H9 (cell line): Measurements from ENCODE around the gene DAPP1. TPM values are rescaled to one million over a fixed set of nuclear protein-coding genes. Genes with fewer than 3 reads are reported as not detected.
A peak's percentile ranks its signal among the peaks of the same experiment; 100 is the strongest.

Source experiments
- DNase-seq: peaks from one replicate; pipeline ENCODE4 v3.0.0-alpha.2; 2017
- H2AFZ ChIP-seq: one replicate; pipeline ENCODE4 v1.6.1; 2013; ENCODE audit warnings: mild to moderate bottlenecking, low read length, control low read depth, moderate library complexity
- H2AK5ac ChIP-seq: 2 replicates; pipeline ENCODE4 v1.6.1; 2013; ENCODE audit warnings: low read length, control low read depth, mixed read lengths; ENCODE audit not compliant: insufficient read length
- H2BK120ac ChIP-seq: one replicate; pipeline ENCODE4 v1.6.1; 2013; ENCODE audit warnings: low read depth, mild to moderate bottlenecking, low read length, control low read depth, inconsistent platforms; ENCODE audit not compliant: poor library complexity, severe bottlenecking
- H2BK12ac ChIP-seq: 2 replicates; pipeline ENCODE4 v1.6.1; 2013; ENCODE audit warnings: low read length, control low read depth, mixed read lengths, low read depth; ENCODE audit not compliant: insufficient read length
- H2BK15ac ChIP-seq: 2 replicates; pipeline ENCODE4 v1.6.1; 2013; ENCODE audit warnings: low read depth, low read length, control low read depth
- H2BK20ac ChIP-seq: one replicate; pipeline ENCODE4 v1.6.1; 2013; ENCODE audit warnings: low read depth, mild to moderate bottlenecking, low read length, control low read depth, inconsistent platforms; ENCODE audit not compliant: poor library complexity, severe bottlenecking
- H2BK5ac ChIP-seq: 2 replicates; pipeline ENCODE4 v1.6.1; 2013; ENCODE audit warnings: low read length, control low read depth, mixed read lengths; ENCODE audit not compliant: insufficient read length
- H3K14ac ChIP-seq: 2 replicates; pipeline ENCODE4 v1.6.1; 2013; ENCODE audit warnings: low read length, control low read depth; ENCODE audit not compliant: insufficient read depth
- H3K18ac ChIP-seq: 2 replicates; pipeline ENCODE4 v1.6.1; 2013; ENCODE audit warnings: low read depth, mild to moderate bottlenecking, mixed read lengths, low read length, control low read depth; ENCODE audit not compliant: insufficient read length
- H3K23ac ChIP-seq: 2 replicates; pipeline ENCODE4 v1.6.1; 2013; ENCODE audit warnings: low read length, control low read depth, mixed read lengths, low read depth; ENCODE audit not compliant: insufficient read length
- H3K23me2 ChIP-seq: 2 replicates; pipeline ENCODE4 v1.6.1; 2013; ENCODE audit warnings: low read depth, mild to moderate bottlenecking, mixed read lengths, low read length, control low read depth; ENCODE audit not compliant: insufficient read length, poor library complexity, severe bottlenecking
- H3K27ac ChIP-seq: 2 replicates; pipeline ENCODE4 v1.5.1; 2013; ENCODE audit warnings: low read length, control low read depth, mixed read lengths, low read depth; ENCODE audit not compliant: insufficient read length
- H3K27me3 ChIP-seq: 2 replicates; pipeline ENCODE4 v1.6.1; 2013; ENCODE audit warnings: low read length, control low read depth, inconsistent platforms; ENCODE audit not compliant: insufficient read depth
- H3K4ac ChIP-seq: 2 replicates; pipeline ENCODE4 v1.6.1; 2013; ENCODE audit warnings: low read depth, mild to moderate bottlenecking, control low read depth, inconsistent platforms, low read length, moderate library complexity
- H3K4me1 ChIP-seq: 2 replicates; pipeline ENCODE4 v1.6.1; 2013; ENCODE audit warnings: low read length, control low read depth, inconsistent platforms; ENCODE audit not compliant: insufficient read depth
- H3K4me2 ChIP-seq: 2 replicates; pipeline ENCODE4 v1.6.1; 2013; ENCODE audit warnings: low read length, control low read depth, mixed read lengths; ENCODE audit not compliant: insufficient read length, insufficient read depth
- H3K56ac ChIP-seq: 2 replicates; pipeline ENCODE4 v1.6.1; 2013; ENCODE audit warnings: low read depth, mild to moderate bottlenecking, mixed read lengths, low read length, control low read depth; ENCODE audit not compliant: insufficient read length
- H3K79me1 ChIP-seq: 2 replicates; pipeline ENCODE4 v1.6.1; 2013; ENCODE audit warnings: low read depth, mild to moderate bottlenecking, moderate library complexity, low read length, control low read depth, inconsistent platforms; ENCODE audit not compliant: insufficient read depth, poor library complexity, severe bottlenecking
- H3K79me2 ChIP-seq: 2 replicates; pipeline ENCODE4 v1.6.1; 2013; ENCODE audit warnings: low read length, control low read depth, inconsistent platforms; ENCODE audit not compliant: insufficient read depth
- H3K9ac ChIP-seq: 2 replicates; pipeline ENCODE4 v1.6.1; 2013; ENCODE audit warnings: low read length, control low read depth, mixed read lengths; ENCODE audit not compliant: insufficient read length; ENCODE audit errors: extremely low read depth
- H3K9me3 ChIP-seq: one replicate; pipeline ENCODE4 v1.6.1; 2013; ENCODE audit warnings: low read depth, low read length, inconsistent platforms; ENCODE audit not compliant: control insufficient read depth
- H3T11ph ChIP-seq: one replicate; pipeline ENCODE4 v1.6.1; 2013; ENCODE audit warnings: mild to moderate bottlenecking, low read length, control low read depth, inconsistent platforms
- H4K20me1 ChIP-seq: one replicate; pipeline ENCODE4 v1.6.1; 2013; ENCODE audit not compliant: control insufficient read depth, insufficient read length, insufficient read depth
- H4K5ac ChIP-seq: 2 replicates; pipeline ENCODE4 v1.6.1; 2013; ENCODE audit warnings: low read depth, mild to moderate bottlenecking, mixed read lengths, low read length, control low read depth; ENCODE audit not compliant: insufficient read length
- H4K8ac ChIP-seq: replicated peaks from 2 replicates; pipeline ENCODE4 v1.6.1; 2013; ENCODE audit warnings: low read length, control low read depth, mixed read lengths, low read depth; ENCODE audit not compliant: insufficient read length
- H4K91ac ChIP-seq: 2 replicates; pipeline ENCODE4 v1.6.1; 2013; ENCODE audit warnings: low read depth, mild to moderate bottlenecking, moderate library complexity, mixed read lengths, low read length, control low read depth; ENCODE audit not compliant: insufficient read length
- H3K27ac Mint-ChIP-seq, 3 experiments: 2 replicates in 2 of 3; 3 replicates in 1 of 3; pipeline ENCODE4 v1.8.0; 2020 to 2021; ENCODE audit warnings: mixed read lengths in 3 of 3, mild to moderate bottlenecking in 1 of 3, moderate library complexity in 1 of 3
- H3K27me3 Mint-ChIP-seq: 2 replicates; pipeline ENCODE4 v1.8.0; 2021; ENCODE audit warnings: low read depth, mild to moderate bottlenecking, moderate library complexity, mixed read lengths
- H3K36me3 Mint-ChIP-seq, 3 experiments: 2 replicates in 2 of 3; 3 replicates in 1 of 3; pipeline ENCODE4 v1.8.0; 2020 to 2021; ENCODE audit warnings: low read depth in 3 of 3, mixed read lengths in 3 of 3; ENCODE audit not compliant: insufficient read depth in 1 of 3
- H3K4me1 Mint-ChIP-seq, 2 experiments: 2 replicates each; pipeline ENCODE4 v1.8.0; 2020; ENCODE audit warnings: mixed read lengths in 2 of 2
- H3K4me3 Mint-ChIP-seq, 2 experiments: 2 replicates in 1 of 2; 3 replicates in 1 of 2; pipeline ENCODE4 v1.8.0; 2020 to 2021; ENCODE audit warnings: mild to moderate bottlenecking in 2 of 2, mixed read lengths in 2 of 2, moderate library complexity in 1 of 2
- H3K9me3 Mint-ChIP-seq, 2 experiments: 2 replicates in 1 of 2; 3 replicates in 1 of 2; pipeline ENCODE4 v1.8.0; 2020; ENCODE audit warnings: mild to moderate bottlenecking in 2 of 2, mixed read lengths in 2 of 2, moderate library complexity in 1 of 2
- CTCF ChIP-seq: fragments of 200-600 bp; sonication (generic); conservative IDR thresholded peaks from 3 replicates; pipeline ENCODE4 v1.8.0; 2021; ENCODE audit warnings: antibody characterized with exemption, mild to moderate bottlenecking
- WGBS: extraction: QIAGEN DNeasy Blood & Tissue Kit; methylation state at CpG from one replicate; pipeline ENCODE4 v1.1.7; 2013; ENCODE audit warnings: missing lambda C conversion rate, low lambda C conversion rate, mixed read lengths; ENCODE audit not compliant: insufficient read length; ENCODE audit errors: extremely low coverage; 5-methylcytosine and 5-hydroxymethylcytosine counted together
- total RNA-seq: library from RNA; stranded (reverse); gene quantifications from 2 replicates; pipeline ENCODE4 v1.2.1, GENCODE V29; 2021

Gene DAPP1
- total RNA-seq, 1 experiment from 2014 or later = not detected

DNA sequence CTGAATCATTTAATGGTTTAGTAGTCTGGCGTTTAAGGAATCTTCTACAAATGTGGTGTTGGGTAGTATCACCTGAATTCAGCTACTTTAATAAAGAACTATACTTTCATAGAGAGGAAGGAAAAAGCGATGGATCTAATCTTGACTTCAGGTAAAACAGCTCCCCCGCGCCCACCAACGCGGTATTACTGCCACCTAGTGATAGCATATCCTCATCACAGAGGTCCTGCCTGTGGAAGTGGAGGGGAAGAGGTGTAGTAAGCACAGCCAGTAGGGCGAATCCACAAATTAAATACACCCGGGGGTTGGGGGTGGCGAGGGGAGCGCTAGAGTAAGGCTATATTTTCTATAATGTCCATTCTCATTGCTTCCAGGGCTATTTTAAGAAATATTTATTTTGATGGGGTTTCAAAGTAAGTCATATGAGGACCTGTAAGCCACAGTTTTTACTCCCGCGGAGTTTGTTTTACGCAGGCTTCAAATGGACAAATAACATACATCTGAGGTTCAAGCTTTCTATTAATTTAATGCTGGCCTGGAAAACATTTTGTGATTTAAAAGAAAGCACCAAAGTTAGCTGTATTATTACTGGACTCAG lies 8.3 kb upstream of the DAPP1 start:
- Histone ChIP-seq H3K79me2 (no peaks in the 10 kb centered on the region), H3K23ac (no peak overlapping the region), H2BK20ac (no peak overlapping the region), H3K4me2 (no peak overlapping the region), H2AFZ (no peak overlapping the region), H2BK120ac (no peak overlapping the region), H4K8ac (no peak overlapping the region), H3K9me3 (no peaks in the 10 kb centered on the region), H3K27me3 (no peaks in the 10 kb centered on the region), H3K14ac (no peak overlapping the region), H3K4me1 (no peaks in the 10 kb centered on the region), H4K91ac (no peak overlapping the region), H2AK5ac (no peak overlapping the region), H3K9ac (no peak overlapping the region), H3K4ac (no peak overlapping the region), H2BK5ac (no peak overlapping the region), H3K56ac (no peak overlapping the region), H3T11ph (no peak overlapping the region), H3K27ac (no peak overlapping the region), H4K5ac (no peak overlapping the region), H2BK15ac (no peak overlapping the region), H4K20me1 (no peaks in the 10 kb centered on the region), H2BK12ac (no peak overlapping the region), H3K18ac (no peak overlapping the region), H3K23me2 (no peaks in the 10 kb centered on the region), H3K79me1 (no peaks in the 10 kb centered on the region)
- H3K4me3 Mint-ChIP-seq = no peak overlapping the region
- H3K27ac Mint-ChIP-seq = peak overlapping the region in 1 of 3 experiments; percentile 60; a peak in 2 of 7 replicates
- WGBS = no CpG with 5 or more reads among the region's 13 CpGs
- no peaks in the 10 kb centered on the region for H3K27me3 Mint-ChIP-seq
- H3K4me1 Mint-ChIP-seq = peaks cover 4% of the 10 kb centered on the region in 2 experiments
- H3K9me3 Mint-ChIP-seq = no peaks in the 10 kb centered on the region
- DNase-seq = peak; percentile 81
- no peaks in the 10 kb centered on the region for H3K36me3 Mint-ChIP-seq
- peak; percentile 90 for TF ChIP-seq CTCF
